B cell (primary cell): ENCODE results near the gene REG1A.

Experiments
- EZH2 ChIP-seq: IDR thresholded peaks from 2 replicates; pipeline ENCODE4 v1.6.1; 2012; ENCODE audit warnings: borderline replicate concordance, low read depth, mild to moderate bottlenecking, moderate library complexity, low read length; ENCODE audit not compliant: insufficient read depth, poor library complexity, severe bottlenecking
- TF ChIP-seq, protein P1 (sequence below): fragments of 200-600 bp; IDR thresholded peaks from one replicate; pipeline ENCODE4 v1.8.0; 2022; ENCODE audit warnings: antibody characterized with exemption, mild to moderate bottlenecking

DNA sequence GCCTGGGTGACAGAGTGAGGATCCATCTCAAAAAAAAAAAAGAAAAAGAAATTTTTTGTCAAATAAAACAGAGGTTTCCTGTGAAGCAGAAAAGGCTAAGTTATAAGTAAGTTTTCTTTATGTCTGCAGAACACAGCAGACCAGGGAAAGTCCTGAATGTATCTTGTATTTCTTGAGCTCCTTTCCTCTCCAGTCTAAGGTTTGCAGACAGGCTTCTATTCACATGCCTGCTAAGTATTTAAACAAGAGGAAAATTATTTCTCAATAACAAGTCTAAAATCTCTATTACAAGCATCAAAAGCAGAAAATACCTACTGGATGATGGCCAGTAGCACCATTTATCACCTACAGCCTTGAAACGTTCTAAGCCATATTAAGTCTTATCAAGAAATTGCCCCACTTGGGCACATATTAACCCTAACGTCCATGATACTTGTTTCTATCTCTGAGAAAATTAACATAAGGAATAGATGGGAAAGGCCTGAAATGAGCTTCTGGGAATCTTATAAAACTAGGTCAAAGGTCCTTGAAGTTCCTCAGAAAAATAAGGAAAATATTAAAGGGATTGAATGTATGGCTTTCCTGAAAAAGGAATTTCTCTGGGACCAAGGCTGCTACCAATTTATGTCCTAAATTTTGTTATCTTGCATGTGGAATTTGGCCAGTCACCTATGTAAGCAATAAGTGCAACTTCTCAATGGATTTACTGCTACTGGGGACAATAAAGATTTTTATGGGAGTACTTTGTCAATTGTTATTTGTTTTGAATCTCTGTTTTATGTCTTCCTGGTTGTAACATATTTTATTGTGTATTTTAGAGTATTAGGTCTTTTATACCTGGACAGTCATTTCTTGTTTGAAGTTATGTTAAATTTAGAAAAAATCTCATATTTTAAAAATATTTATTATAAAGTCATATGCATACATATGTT, 3.0 kb upstream of the REG1A start:
- TF ChIP-seq, protein P1, sequence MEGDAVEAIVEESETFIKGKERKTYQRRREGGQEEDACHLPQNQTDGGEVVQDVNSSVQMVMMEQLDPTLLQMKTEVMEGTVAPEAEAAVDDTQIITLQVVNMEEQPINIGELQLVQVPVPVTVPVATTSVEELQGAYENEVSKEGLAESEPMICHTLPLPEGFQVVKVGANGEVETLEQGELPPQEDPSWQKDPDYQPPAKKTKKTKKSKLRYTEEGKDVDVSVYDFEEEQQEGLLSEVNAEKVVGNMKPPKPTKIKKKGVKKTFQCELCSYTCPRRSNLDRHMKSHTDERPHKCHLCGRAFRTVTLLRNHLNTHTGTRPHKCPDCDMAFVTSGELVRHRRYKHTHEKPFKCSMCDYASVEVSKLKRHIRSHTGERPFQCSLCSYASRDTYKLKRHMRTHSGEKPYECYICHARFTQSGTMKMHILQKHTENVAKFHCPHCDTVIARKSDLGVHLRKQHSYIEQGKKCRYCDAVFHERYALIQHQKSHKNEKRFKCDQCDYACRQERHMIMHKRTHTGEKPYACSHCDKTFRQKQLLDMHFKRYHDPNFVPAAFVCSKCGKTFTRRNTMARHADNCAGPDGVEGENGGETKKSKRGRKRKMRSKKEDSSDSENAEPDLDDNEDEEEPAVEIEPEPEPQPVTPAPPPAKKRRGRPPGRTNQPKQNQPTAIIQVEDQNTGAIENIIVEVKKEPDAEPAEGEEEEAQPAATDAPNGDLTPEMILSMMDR: no peak
- no peak for TF ChIP-seq EZH2
